Erythroblast (primary cell): Measurements from ENCODE around the gene DCP1B.
"Not testable (repeated sequence)": the region's sequence is repeated elsewhere in the genome, so short reads cannot be mapped to it uniquely, and the experiment has no call there.

Experiments used
- DNase-seq, 2 experiments: peaks; one replicate each; lab custom pipeline; 2025; lab: John Stamatoyannopoulos, UW
- GATA1 ChIP-seq: IDR thresholded peaks from 2 replicates; pipeline ENCODE4 v1.6.1; 2011; ENCODE audit warnings: low read depth, mild to moderate bottlenecking, control low read depth, low read length, moderate library complexity
- POLR2A ChIP-seq: IDR thresholded peaks from 2 replicates; pipeline ENCODE4 v1.6.1; 2011; ENCODE audit warnings: mild to moderate bottlenecking, low read length

Gene DCP1B

DNA sequence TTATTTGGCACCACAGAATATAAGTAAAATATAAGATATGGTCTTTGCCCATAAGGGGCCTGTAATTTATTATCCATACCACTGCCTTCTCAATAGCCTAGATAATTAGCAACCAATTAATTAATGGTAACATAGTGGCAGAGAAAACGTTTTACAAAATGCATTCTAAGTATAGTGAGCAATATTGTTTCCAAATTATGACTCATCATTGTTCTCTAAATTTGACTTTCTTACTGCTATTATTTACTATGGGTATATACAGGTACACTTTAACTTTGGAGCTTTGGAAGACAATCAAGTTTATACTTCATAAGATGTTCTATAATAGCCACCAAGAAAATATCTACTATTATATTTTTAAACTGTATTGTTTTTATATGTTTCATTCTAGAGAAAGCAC lies 26.7 kb downstream of the DCP1B start:
- TF ChIP-seq POLR2A (no peak), GATA1 (no peak)
- DNase-seq, result no peak

DNA sequence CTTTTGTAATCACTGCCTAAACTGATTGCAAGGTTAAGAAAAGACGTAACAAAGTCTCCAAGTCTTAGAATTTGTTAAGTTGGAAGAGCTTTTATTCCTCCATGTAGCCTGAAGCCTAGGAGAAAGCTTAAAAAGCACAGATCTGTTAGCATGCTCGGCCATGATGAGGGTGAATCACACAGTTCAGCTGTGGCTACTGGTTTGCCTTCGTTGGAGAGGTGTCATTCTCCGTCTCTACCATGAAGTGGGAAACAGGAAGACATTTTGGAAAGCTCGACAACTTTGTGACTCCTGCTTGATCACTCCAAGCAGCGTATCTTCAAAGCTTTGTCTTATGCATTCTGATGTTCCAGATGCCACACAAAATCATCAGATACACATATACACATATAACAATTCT lies 27.1 kb downstream of the DCP1B start:
- no peak for TF ChIP-seq POLR2A
- no peak for TF ChIP-seq GATA1
- DNase-seq, result no peak

GRCh38 chr12:1974812-1975211 lies 29.4 kb downstream of the DCP1B start:
- TF ChIP-seq GATA1, result no peak
- TF ChIP-seq POLR2A, result no peak
- no peak for DNase-seq

- TF ChIP-seq GATA1 (no peak), POLR2A (no peak)
- no peak for DNase-seq
Observed at GRCh38 chr12:1972856-1973317, 31.4 kb downstream of the DCP1B start.

DNA sequence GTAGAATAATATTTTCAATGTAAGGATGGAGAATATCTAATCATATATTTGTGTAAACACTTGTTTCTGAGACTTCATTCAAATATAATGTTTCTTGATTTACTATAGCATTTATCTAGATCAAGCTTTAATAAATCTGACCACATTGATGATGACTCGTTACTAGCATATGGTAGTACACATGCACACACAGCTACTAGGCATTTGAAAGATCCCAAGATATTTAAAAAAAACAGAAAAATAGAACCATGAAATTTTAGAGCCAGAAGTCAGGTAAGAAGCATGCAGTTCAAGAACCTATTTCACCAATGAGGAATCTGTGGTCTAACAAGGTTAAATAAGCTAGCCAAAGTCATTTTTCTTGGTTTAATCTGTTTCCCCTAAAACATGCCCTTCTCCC lies 32.0 kb downstream of the DCP1B start:
- no peak for DNase-seq
- no peak for TF ChIP-seq POLR2A
- TF ChIP-seq GATA1, result no peak

DNA sequence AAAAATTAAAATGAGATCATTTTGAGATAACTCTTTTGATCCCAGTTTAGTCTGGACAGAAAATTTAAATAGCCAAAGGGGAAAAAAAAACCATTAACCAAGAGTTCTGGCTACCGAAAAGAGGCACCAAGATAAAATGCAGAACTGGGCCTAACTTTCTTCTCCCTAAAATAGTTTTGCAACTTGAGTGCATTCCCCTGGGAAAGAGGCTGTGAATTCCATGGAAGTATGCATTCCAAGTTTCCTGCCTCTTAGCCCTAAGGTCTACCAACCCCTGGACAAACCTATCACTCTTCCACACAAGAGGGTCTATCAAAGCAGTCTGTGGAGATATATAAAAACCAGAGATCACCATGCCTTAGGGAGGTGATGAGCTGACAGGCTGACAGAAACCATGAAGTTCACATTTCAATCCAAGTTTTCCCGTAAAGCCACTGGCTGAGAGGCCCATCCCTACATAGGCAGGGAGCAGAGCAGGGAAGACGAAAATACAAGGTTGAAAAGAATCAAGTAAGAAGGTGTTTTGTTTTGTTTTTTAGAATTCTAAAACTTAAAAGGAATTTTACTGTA lies 33.8 kb downstream of the DCP1B start:
- TF ChIP-seq GATA1 (no peak), POLR2A (no peak)
- DNase-seq, result no peak

DNA sequence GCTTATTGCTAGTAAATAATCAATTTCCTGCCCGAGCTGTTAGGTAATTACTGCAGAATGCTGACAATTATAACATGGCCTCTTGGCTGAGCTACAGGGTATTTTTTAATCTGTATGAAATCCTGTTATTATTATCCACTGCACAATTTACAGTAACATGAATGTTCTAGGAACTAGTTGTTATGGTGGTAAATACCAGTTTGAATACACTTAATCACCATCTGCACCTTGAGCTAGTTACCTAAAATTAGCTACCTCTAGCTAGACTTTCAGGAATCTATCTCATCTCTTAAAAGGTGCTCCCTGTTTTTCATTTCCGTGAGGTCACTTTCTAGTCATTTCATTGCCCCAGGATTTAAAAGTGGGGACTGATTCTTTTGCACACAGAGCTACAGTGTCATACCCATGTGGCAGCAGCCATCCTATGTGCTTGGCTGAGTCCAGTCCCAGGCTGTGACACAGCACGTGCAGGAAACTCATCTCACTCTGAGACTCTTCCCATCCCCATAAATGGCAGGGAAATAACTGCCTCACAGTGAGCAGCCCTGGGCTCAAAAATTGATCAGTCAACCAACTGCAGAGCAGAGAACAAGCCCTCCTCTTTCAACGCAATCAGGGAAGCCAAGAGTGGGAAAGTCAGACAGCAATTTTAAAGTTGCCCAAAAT lies 37.6 kb downstream of the DCP1B start:
- no peak for DNase-seq
- no peak for TF ChIP-seq GATA1
- no peak for TF ChIP-seq POLR2A

DNA sequence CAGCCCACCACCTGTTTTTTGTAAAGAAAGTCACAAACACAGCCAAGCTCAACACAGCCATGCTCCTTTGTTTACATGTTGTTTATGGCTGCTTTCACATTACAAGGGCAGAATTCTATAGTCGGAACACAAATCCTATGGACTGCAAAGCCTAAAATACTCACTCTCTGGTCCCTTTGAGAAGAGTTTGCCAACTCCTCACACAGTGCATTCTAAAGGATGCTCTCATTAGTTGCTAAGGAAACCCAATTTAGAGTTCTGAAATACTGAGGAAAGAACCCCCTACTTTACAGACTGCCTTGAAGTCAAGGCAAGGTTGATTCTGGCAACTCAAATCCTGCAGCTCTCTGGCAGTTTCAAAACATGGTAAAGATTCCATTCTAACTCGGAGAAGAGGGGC lies 38.3 kb downstream of the DCP1B start:
- TF ChIP-seq GATA1, result no peak
- TF ChIP-seq POLR2A, result no peak
- DNase-seq, result no peak

- TF ChIP-seq POLR2A, result no peak
- TF ChIP-seq GATA1, result no peak
- DNase-seq, result peak; percentile 38 to 77
Observed at GRCh38 chr12:1962051-1963020, 41.9 kb downstream of the DCP1B start.

DNA sequence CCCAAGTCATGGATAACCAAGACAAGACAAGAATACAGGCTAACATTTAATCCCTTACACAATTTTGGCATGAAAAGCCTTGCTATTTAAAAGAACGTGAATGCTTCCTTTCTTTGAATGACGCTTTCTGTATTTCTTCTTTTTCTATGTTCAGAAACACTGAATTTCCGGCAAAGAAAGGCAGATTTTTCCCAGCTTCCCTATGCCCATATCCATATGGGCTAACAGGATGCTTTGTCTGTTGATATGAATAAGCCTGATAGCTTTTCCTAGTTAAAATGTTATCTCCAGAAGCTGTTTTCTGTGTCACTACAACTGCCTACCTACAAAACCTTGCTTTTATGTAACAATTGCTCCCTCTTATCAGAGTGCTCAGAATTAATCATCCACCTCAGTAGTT lies 47.5 kb downstream of the DCP1B start:
- DNase-seq, result no peak

DNA sequence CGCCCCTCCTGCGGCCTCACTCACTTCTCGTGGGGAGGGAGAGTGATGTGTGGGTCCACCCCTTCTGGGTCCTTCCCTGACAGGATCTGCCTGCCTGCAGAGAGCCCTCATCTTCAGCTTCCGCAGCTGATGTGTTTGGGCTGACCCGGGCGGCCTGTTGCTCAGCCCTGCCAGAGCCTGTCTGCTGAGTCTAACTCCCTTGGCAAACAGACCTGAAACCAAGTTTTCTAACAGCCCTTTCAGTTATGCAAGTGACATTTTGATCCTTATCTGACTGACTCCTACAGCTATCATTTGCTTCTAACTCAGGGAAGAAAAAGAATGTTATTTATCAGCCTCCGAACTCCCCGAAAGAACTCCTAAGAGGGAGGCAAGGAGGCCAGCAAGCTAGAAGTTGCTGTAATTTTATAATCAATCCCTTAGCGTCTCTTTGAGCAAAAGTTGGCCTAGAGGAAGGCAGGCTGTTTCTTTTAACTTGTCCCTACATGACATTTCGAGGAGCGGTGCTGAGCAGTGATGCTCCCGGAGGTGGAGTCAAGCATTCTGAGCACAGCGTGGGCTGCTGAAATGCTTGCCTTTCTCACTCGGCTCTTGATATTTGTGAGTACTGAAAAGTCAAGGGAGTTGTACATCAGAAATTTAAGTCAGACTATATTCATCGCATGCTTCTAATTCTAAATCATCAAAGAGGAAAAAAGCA lies 54.3 kb downstream of the DCP1B start:
- no peak for DNase-seq
- TF ChIP-seq GATA1 (no peak), POLR2A (no peak)

More for the DNA sequence above, 47.5 kb downstream of the DCP1B start:
- no peak for TF ChIP-seq POLR2A
- no peak for TF ChIP-seq GATA1

DNA sequence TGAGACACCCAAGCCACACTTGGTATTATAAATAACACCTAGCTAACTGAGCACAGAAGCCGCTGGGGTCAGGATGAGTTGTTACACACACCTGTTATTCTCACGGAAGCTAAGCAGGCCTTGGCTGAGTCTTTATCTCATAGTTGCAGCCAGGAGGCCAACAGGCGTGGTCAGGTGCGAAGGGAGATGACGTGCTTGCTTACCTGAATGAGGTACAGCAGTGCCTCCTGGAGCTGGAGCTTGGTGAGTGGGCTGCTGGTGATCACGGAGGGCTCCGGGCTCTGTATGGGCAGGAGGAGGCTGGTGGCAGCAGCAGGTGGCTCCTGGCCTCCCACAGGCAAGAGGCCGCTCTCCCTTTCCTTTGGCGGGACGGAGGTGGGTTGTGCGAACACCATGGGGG lies 55.4 kb downstream of the DCP1B start:
- TF ChIP-seq POLR2A (no peak), GATA1 (no peak)
- no peak for DNase-seq

DNA sequence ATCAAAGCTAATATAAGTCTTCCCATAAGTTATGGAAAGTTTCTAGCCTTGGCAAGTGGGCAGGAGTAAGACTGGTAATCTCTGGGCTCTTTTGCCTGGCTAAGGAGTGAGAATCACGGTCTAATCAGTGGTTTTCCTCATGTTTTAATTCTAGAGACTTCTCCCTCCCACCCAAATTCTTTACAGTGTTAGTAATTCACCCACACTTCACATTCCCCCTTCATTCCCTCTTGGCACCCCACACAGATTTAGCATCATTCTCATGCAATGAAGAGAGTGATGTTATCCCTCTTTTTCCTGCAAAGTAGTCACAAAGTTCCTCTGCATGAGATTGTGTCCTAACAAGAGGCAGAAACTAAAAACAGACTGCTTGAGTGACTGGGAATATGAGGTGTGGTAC lies 57.2 kb downstream of the DCP1B start:
- no peak for TF ChIP-seq POLR2A
- DNase-seq, result no peak

DNA sequence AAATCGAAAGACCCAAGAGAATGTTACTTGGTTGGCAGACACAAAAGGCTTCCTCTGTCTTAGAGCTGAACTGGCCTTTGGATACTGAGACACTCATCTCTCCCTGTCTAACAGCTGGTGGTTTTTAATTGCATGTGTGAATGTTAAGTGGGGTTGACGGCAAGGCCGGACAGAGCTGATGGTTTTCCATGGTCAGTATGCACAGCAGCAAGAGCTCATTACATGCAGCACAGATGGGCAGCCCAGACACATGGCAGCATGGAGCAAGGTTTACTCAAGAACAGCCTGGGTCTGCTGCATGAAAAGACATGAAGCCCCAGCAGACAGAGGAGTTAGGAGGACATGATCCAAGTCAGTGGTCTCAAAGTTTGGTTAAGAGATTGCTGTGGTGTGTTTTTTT lies 58.0 kb downstream of the DCP1B start:
- TF ChIP-seq POLR2A, result no peak
- TF ChIP-seq GATA1, result no peak
- no peak for DNase-seq

GRCh38 chr12:1945502-1945901 lies 58.8 kb downstream of the DCP1B start:
- DNase-seq, result not testable (repeated sequence)
